Adrenal gland (tissue), 5 donors: ENCODE data around the gene LRRC10.

ENCODE experiments used
- POLR2A ChIP-seq, 2 donors: fragments of 450-650 bp; IDR thresholded peaks; one replicate each; pipeline ENCODE4 v1.6.1; 2017; ENCODE audit warnings: antibody characterized with exemption in 2 of 2, mild to moderate bottlenecking in 2 of 2, moderate library complexity in 1 of 2
- TF ChIP-seq, protein P1 (sequence below), 6 experiments: fragments of 450-650 bp in 4 of 6; fragments of 200-600 bp in 2 of 6; sonication (generic) in 1 of 6; IDR thresholded peaks; 1 replicate in 5 of 6; 2 replicates in 1 of 6; pipeline versions ENCODE4 v1.5.1 to v1.8.0; 2016 to 2021; ENCODE audit warnings: antibody characterized with exemption in 6 of 6, mild to moderate bottlenecking in 2 of 6, moderate library complexity in 1 of 6
- donor health status: DM: no; HTN: no; CAD: no.

DNA sequence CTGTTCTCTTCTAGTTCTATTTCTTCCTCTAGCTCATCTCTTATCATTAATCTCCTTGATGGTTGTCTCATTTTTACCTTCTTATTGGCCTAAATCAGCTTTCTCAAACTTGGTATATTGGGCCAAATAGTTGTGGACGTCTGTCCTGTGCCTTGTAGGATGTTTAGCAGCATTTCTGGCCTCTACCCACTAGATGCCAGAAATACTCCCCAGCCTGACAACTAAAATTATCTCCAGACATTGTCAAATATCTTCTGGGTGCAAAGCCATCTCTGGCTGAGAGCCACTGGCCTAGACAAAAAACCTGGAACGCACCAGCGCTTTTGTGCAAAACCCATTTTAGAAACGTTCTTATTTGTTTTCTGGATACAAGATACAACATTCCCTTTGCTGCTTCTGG lies 38.8 kb upstream of the LRRC10 start:
- TF ChIP-seq POLR2A (IDR thresholded peaks at IDR 0.05): no peak
- TF ChIP-seq, protein P1, sequence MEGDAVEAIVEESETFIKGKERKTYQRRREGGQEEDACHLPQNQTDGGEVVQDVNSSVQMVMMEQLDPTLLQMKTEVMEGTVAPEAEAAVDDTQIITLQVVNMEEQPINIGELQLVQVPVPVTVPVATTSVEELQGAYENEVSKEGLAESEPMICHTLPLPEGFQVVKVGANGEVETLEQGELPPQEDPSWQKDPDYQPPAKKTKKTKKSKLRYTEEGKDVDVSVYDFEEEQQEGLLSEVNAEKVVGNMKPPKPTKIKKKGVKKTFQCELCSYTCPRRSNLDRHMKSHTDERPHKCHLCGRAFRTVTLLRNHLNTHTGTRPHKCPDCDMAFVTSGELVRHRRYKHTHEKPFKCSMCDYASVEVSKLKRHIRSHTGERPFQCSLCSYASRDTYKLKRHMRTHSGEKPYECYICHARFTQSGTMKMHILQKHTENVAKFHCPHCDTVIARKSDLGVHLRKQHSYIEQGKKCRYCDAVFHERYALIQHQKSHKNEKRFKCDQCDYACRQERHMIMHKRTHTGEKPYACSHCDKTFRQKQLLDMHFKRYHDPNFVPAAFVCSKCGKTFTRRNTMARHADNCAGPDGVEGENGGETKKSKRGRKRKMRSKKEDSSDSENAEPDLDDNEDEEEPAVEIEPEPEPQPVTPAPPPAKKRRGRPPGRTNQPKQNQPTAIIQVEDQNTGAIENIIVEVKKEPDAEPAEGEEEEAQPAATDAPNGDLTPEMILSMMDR (IDR thresholded peaks at IDR 0.05): no peak
